Spleen (tissue), 11 donors: ENCODE results near the gene KCNJ10. TPM values are rescaled to one million over a fixed set of nuclear protein-coding genes. Genes with fewer than 3 reads are reported as not detected.

ENCODE experiments used
- DNase-seq: peaks from one replicate; pipeline ENCODE4 v3.0.0-alpha.2; 2020
- H3K27ac ChIP-seq, 8 donors: fragments of 200-600 bp; sonication (generic) in 7 of 8; 1 replicate in 4 of 8; 2 replicates in 4 of 8; pipeline versions ENCODE4 v1.5.0 to v1.8.0; 2016 to 2021; ENCODE audit warnings: inconsistent platforms in 4 of 8, mild to moderate bottlenecking in 4 of 8, moderate library complexity in 1 of 8
- H3K27me3 ChIP-seq, 7 donors: fragments of 200-600 bp; sonication (generic) in 6 of 7; replicated peaks in 1 of 7; 1 replicate in 4 of 7; 2 replicates in 3 of 7; pipeline versions ENCODE4 v1.5.0 to v1.8.0; 2016 to 2021; ENCODE audit warnings: inconsistent platforms in 3 of 7, mild to moderate bottlenecking in 1 of 7
- H3K36me3 ChIP-seq, 6 donors: fragments of 200-600 bp; sonication (generic) in 5 of 6; 1 replicate in 4 of 6; 2 replicates in 2 of 6; pipeline versions ENCODE4 v1.5.0 to v1.8.0; 2016 to 2021; ENCODE audit warnings: inconsistent platforms in 2 of 6
- H3K4me1 ChIP-seq, 6 donors: fragments of 200-600 bp; sonication (generic) in 5 of 6; 1 replicate in 3 of 6; 2 replicates in 3 of 6; pipeline versions ENCODE4 v1.5.0 to v1.8.0; 2016 to 2021; ENCODE audit warnings: inconsistent platforms in 3 of 6
- H3K4me3 ChIP-seq, 8 donors: fragments of 200-600 bp; sonication (generic) in 7 of 8; 1 replicate in 4 of 8; 2 replicates in 4 of 8; pipeline versions ENCODE4 v1.5.0 to v1.8.0; 2016 to 2021; ENCODE audit warnings: inconsistent platforms in 4 of 8, mild to moderate bottlenecking in 4 of 8, moderate library complexity in 2 of 8
- H3K9me3 ChIP-seq, 8 donors: fragments of 200-600 bp; sonication (generic) in 7 of 8; 1 replicate in 4 of 8; 2 replicates in 4 of 8; pipeline versions ENCODE4 v1.5.0 to v1.8.0; 2016 to 2021; ENCODE audit warnings: inconsistent platforms in 4 of 8
- CTCF ChIP-seq, 11 experiments: fragments of 200-600 bp in 7 of 11; fragments of 450-650 bp in 4 of 11; sonication (generic) in 4 of 11; IDR thresholded peaks in 8 of 11; conservative IDR thresholded peaks in 3 of 11; 1 replicate in 7 of 11; 2 replicates in 4 of 11; pipeline versions ENCODE4 v1.4.0 to v1.8.0; 2016 to 2021; ENCODE audit warnings: antibody characterized with exemption in 11 of 11, inconsistent platforms in 4 of 11, mild to moderate bottlenecking in 1 of 11
- POLR2A ChIP-seq, 3 donors: fragments of 450-650 bp; IDR thresholded peaks; one replicate each; pipeline ENCODE4 v1.5.1; 2017; ENCODE audit warnings: antibody characterized with exemption in 3 of 3, mild to moderate bottlenecking in 1 of 3
- POLR2AphosphoS5 ChIP-seq, 3 donors: sonication (generic); formaldehyde crosslinking; IDR thresholded peaks; one replicate each; pipeline ENCODE4 v1.5.1; 2017; ENCODE audit warnings: antibody characterized with exemption in 3 of 3
- WGBS, 5 donors: extraction: QIAGEN DNeasy Blood & Tissue Kit in 3 of 5; methylation state at CpG; one replicate each; pipeline versions ENCODE4 v1.1.5 to v1.1.7; 2013 to 2018; 5-methylcytosine and 5-hydroxymethylcytosine counted together
- intact Hi-C: fragments of 100-400 bp; cut with DNase I; formaldehyde crosslinking; loops from one replicate; pipeline ENCODE4 v1.15.0; 2023; ENCODE audit warnings: low total_unique reads
- polyA plus RNA-seq, 3 donors: library from polyadenylated mRNA; stranded (reverse); fragments of 200-250 nt; gene quantifications; one replicate each; pipeline ENCODE4 v1.2.1, GENCODE V29; 2013
- total RNA-seq, 7 donors: library from RNA; depleted of rRNA in 3 of 7; stranded (reverse); fragments of >200 nt in 3 of 7; fragmentation: NEBNext Ultra II Directional in 4 of 7; extraction: Animal tissue kit (Norgen Biotek cat#: 25700) in 4 of 7; gene quantifications; one replicate each; pipeline versions ENCODE4 v1.1.0 to v1.2.1, GENCODE V29; 2016 to 2021
- donor health status: healthy with polysubstance abuse.
- donor health status: DM: no; HTN: no; CAD: no; lungs with moderate emphysema.
- donor health status: DM: no; HTN: no; CAD: no.
- donor health status: Bipolar disorder and iron deficiency.
- donor health status: healthy.
- donor health status: DM: no; HTN: no; CAD: no.
- donor health status: DM: yes; HTN: yes; CAD: no.

Gene KCNJ10
- total and polyA plus RNA-seq, 10 donors = 3.7 to 30.8 (median 14.2) TPM

- peaks cover 0 to 13% (median 10%) of the 10 kb centered on the region in 6 donors for H3K4me1 ChIP-seq
- no peaks in the 10 kb centered on the region for H3K9me3 ChIP-seq
- no peak overlapping the region for H3K27ac ChIP-seq
- DNase-seq = no peak
- H3K27me3 ChIP-seq = peaks cover 0 to 50% (median 33%) of the 10 kb centered on the region in 7 donors
- WGBS, 5 donors = 81 to 87% (median 86%) methylated on average over 30 of the region's 30 CpGs
- TF ChIP-seq POLR2AphosphoS5 (IDR thresholded peaks at IDR 0.05) (no peak), POLR2A (IDR thresholded peaks at IDR 0.05) (no peak)
- H3K36me3 ChIP-seq = peaks cover 0 to 30% (median 6%) of the 10 kb centered on the region in 6 donors
- intact Hi-C loops = loop anchor here (2.0 kb wide), 1 partner anchor 38 kb away; no protein-coding TSS in a partner anchor
- H3K4me3 ChIP-seq = no peak overlapping the region
These were observed 14.9 kb upstream of the KCNJ10 start for GRCh38 chr1:160084771-160085321.

GRCh38 chr1:160083968-160084770 lies 14.2 kb upstream of the KCNJ10 start:
- intact Hi-C loops = loop anchor here (2.0 kb wide), 1 partner anchor 37 kb away; no protein-coding TSS in a partner anchor
- H3K27ac ChIP-seq = no peak overlapping the region
- TF ChIP-seq CTCF (IDR thresholded peaks at IDR 0.05 in 8 of 11, conservative IDR thresholded peaks at IDR 0.05 in 3 of 11) (peak in 10 of 11 experiments; percentile 47 to 78 (median 70)), POLR2AphosphoS5 (IDR thresholded peaks at IDR 0.05) (peak; percentile 29 to 69 (median 53)), POLR2A (IDR thresholded peaks at IDR 0.05) (no peak)
- peaks cover 0 to 23% (median 6%) of the 10 kb centered on the region in 6 donors for H3K36me3 ChIP-seq
- peaks cover 0 to 57% (median 35%) of the 10 kb centered on the region in 7 donors for H3K27me3 ChIP-seq
- peaks cover 0 to 13% (median 10%) of the 10 kb centered on the region in 6 donors for H3K4me1 ChIP-seq
- H3K9me3 ChIP-seq = no peaks in the 10 kb centered on the region
- H3K4me3 ChIP-seq = peak overlapping the region; percentile 23 to 67 (median 36)
- WGBS, 5 donors = 21 to 52% (median 26%) methylated on average over 42 to 96 of the region's 96 CpGs
- DNase-seq = peak; percentile 91

GRCh38 chr1:160082926-160083325 lies 13.0 kb upstream of the KCNJ10 start:
- H3K4me3 ChIP-seq = no peak overlapping the region
- no peaks in the 10 kb centered on the region for H3K9me3 ChIP-seq
- H3K27me3 ChIP-seq = peaks cover 0 to 69% (median 42%) of the 10 kb centered on the region in 7 donors
- peak; percentile 6 for DNase-seq
- TF ChIP-seq POLR2A (IDR thresholded peaks at IDR 0.05) (no peak), CTCF (IDR thresholded peaks at IDR 0.05 in 8 of 11, conservative IDR thresholded peaks at IDR 0.05 in 3 of 11) (no peak), POLR2AphosphoS5 (IDR thresholded peaks at IDR 0.05) (no peak)
- intact Hi-C loops = no loop called here
- WGBS, 5 donors = 63 to 69% (median 65%) methylated on average over 3 of the region's 3 CpGs
- H3K27ac ChIP-seq = no peak overlapping the region
- peaks cover 0 to 11% (median under 1%) of the 10 kb centered on the region in 6 donors for H3K36me3 ChIP-seq
- H3K4me1 ChIP-seq = peaks cover 0 to 17% (median 10%) of the 10 kb centered on the region in 6 donors

- peaks cover 0 to 72% (median 42%) of the 10 kb centered on the region in 7 donors for H3K27me3 ChIP-seq
- H3K36me3 ChIP-seq = peaks cover 0 to 7% (median 0%) of the 10 kb centered on the region in 6 donors
- H3K4me3 ChIP-seq = no peak overlapping the region
- WGBS, 5 donors = 24 to 74% (median 58%) methylated on average over 2 of the region's 2 CpGs
- H3K4me1 ChIP-seq = peaks cover 0 to 17% (median 10%) of the 10 kb centered on the region in 6 donors
- peak; percentile 33 for DNase-seq
- no peak for TF ChIP-seq POLR2AphosphoS5 (IDR thresholded peaks at IDR 0.05)
- no peak for TF ChIP-seq POLR2A (IDR thresholded peaks at IDR 0.05)
- no peak for TF ChIP-seq CTCF (IDR thresholded peaks at IDR 0.05 in 8 of 11, conservative IDR thresholded peaks at IDR 0.05 in 3 of 11)
- intact Hi-C loops = no loop called here
- H3K27ac ChIP-seq = no peak overlapping the region
- H3K9me3 ChIP-seq = no peaks in the 10 kb centered on the region
These were observed 12.5 kb upstream of the KCNJ10 start for GRCh38 chr1:160082487-160082886.
